ENCODE results near the gene KCNMA1. TPM values are rescaled to one million over a fixed set of nuclear protein-coding genes. Genes with fewer than 3 reads are reported as not detected.
A peak's percentile ranks its signal among the peaks of the same experiment; 100 is the strongest.

Gene KCNMA1
- total RNA-seq, 4 donors from 2014 or later = 4.6 to 10.5 (median 7.8) TPM

- 35% methylated on average over 1 of the region's 1 CpG for WGBS
- H3K4me3 ChIP-seq = no peak overlapping the region
- H3K36me3 ChIP-seq = no peaks in the 10 kb centered on the region
- no peak overlapping the region for H3K27ac ChIP-seq
- DNase-seq (ENCODE audit: low spot score in 2 of 2) = no peak
- TF ChIP-seq POLR2AphosphoS5 (IDR thresholded peaks at IDR 0.05) (no peak), EP300 (IDR thresholded peaks at IDR 0.05) (no peak), POLR2A (IDR thresholded peaks at IDR 0.05) (no peak)
- TF ChIP-seq, protein P1, sequence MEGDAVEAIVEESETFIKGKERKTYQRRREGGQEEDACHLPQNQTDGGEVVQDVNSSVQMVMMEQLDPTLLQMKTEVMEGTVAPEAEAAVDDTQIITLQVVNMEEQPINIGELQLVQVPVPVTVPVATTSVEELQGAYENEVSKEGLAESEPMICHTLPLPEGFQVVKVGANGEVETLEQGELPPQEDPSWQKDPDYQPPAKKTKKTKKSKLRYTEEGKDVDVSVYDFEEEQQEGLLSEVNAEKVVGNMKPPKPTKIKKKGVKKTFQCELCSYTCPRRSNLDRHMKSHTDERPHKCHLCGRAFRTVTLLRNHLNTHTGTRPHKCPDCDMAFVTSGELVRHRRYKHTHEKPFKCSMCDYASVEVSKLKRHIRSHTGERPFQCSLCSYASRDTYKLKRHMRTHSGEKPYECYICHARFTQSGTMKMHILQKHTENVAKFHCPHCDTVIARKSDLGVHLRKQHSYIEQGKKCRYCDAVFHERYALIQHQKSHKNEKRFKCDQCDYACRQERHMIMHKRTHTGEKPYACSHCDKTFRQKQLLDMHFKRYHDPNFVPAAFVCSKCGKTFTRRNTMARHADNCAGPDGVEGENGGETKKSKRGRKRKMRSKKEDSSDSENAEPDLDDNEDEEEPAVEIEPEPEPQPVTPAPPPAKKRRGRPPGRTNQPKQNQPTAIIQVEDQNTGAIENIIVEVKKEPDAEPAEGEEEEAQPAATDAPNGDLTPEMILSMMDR (IDR thresholded peaks at IDR 0.05) = no peak
- H3K9me3 ChIP-seq = no peaks in the 10 kb centered on the region
- peaks cover 14% of the 10 kb centered on the region for H3K27me3 ChIP-seq
- no peaks in the 10 kb centered on the region for H3K4me1 ChIP-seq
Measured at GRCh38 chr10:77648472-77648871, 10.9 kb upstream of the KCNMA1 start.

DNA sequence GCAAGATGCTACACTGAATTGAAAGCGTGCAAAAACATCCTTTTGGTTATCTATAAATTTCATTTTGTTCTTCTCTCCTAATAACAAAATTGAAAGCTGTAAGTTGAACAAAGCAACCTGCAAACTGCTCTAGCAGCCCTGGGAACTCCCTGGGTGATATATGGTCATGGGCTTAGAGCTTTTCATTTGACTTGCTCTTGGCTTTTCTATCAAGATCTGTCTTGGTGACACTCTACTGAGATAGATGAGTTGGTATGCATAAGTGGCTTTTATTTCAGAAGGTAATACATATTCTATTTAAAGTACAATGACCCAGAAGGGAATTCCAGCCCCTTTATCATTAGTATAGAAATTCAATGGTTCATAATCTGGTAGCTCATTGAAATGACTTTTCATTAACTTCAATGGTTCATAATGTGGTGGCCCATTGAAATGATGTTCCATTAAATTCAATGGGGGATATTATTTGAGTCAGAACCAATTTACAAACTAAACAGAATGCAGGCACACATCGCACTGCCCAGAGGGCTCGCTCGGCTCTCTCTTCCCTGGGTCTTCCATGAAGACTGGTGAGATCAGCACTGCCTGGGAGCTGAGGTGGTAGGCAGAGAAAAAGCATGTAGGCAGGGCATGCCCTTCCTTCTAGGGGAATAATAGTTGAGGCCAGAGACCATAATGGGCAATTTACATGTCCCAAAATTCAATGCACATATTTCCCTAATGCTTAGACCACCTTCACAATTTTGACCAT is 10.1 kb upstream of the KCNMA1 start:
- TF ChIP-seq, protein P1 (IDR thresholded peaks at IDR 0.05) = no peak
- no peak for TF ChIP-seq POLR2A (IDR thresholded peaks at IDR 0.05)
- TF ChIP-seq EP300 (IDR thresholded peaks at IDR 0.05) = no peak
- TF ChIP-seq POLR2AphosphoS5 (IDR thresholded peaks at IDR 0.05) = no peak
- no peaks in the 10 kb centered on the region for H3K9me3 ChIP-seq
- WGBS = 96% methylated on average over 4 of the region's 4 CpGs

DNA sequence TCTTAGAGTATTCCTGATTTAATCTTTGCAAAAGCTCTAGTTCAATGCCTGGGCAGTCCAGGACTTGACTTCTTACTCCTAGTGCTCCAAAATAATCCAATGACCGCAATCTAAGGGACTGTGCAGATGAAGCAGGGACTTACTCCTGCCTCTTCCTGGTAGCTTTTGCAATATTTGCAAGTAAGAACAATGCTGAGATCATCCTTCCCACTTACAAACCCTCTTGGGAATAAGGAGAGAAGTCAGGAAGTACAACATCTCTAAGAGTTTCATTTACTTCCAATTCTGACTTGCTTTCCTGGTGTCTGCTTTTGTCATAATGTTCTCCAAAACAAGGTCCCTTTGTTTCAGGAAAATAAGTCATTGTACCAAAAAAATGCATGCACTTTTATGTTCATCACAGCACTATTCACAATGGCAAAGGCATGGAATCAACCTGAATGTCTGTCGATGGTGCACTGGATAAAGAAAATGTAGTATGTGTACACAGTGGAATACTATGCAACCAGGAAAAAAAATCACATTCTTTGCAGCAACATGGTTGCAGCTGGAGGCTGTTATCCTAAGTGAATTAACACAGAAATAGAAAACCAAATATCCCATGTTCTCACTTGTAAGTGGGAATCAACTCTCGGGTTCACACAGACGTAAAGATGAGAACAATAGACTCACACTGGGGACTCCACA is 7.1 kb upstream of the KCNMA1 start:
- Histone ChIP-seq H3K4me3 (no peak overlapping the region), H3K27me3 (peaks cover 21% of the 10 kb centered on the region), H3K27ac (no peak overlapping the region), H3K9me3 (no peaks in the 10 kb centered on the region), H3K4me1 (peaks cover 4% of the 10 kb centered on the region), H3K36me3 (no peaks in the 10 kb centered on the region)
- 95% methylated on average over 4 of the region's 4 CpGs for WGBS
- DNase-seq (ENCODE audit: low spot score in 2 of 2) = no peak
- TF ChIP-seq EP300 (IDR thresholded peaks at IDR 0.05) (no peak), POLR2A (IDR thresholded peaks at IDR 0.05) (no peak), POLR2AphosphoS5 (IDR thresholded peaks at IDR 0.05) (no peak)
- TF ChIP-seq, protein P1 (IDR thresholded peaks at IDR 0.05) = no peak

More for the DNA sequence above, 10.1 kb upstream of the KCNMA1 start:
- no peaks in the 10 kb centered on the region for H3K36me3 ChIP-seq
- no peaks in the 10 kb centered on the region for H3K4me1 ChIP-seq
- DNase-seq (ENCODE audit: low spot score in 2 of 2) = no peak
- peaks cover 14% of the 10 kb centered on the region for H3K27me3 ChIP-seq
- no peak overlapping the region for H3K27ac ChIP-seq
- no peak overlapping the region for H3K4me3 ChIP-seq

DNA sequence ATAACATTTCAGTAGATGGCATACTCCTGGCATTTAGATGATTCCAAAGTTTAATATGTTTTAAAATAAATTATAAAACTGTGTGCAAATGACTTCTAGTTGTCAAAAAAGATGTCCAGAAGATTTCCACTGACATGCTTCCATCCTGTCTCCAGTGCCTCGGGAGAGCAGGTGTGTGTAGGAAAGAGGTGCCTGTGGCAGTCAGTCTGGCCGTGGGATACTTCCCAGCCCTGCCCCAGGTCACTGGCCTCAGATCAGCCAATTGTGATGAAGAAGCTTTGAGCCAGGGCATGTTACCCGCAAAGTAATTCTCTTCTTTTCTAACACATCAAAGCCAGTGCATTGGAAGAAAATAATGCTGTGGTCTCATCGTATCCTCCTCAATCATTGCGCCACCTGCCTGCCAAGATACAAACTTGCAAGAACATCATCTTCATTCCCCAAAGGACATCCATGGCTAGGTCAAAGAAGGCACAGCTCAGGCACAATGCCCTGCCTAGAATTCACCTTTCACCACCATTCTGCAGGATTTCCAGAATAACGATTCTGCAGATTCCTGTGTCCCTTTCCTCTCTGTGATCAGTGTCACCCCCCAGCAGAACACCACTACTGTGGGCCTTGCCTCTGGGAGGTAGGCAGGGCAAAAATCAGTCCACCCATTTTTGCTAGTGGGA is 6.3 kb upstream of the KCNMA1 start:
- no peaks in the 10 kb centered on the region for H3K9me3 ChIP-seq
- H3K27ac ChIP-seq = no peak overlapping the region
- TF ChIP-seq EP300 (IDR thresholded peaks at IDR 0.05) = no peak
- TF ChIP-seq, protein P1 (IDR thresholded peaks at IDR 0.05) = peak in 1 of 2 donors; percentile 6
- no peak for TF ChIP-seq POLR2A (IDR thresholded peaks at IDR 0.05)
- DNase-seq (ENCODE audit: low spot score in 2 of 2) = no peak
- H3K36me3 ChIP-seq = no peaks in the 10 kb centered on the region
- no peak overlapping the region for H3K4me3 ChIP-seq
- WGBS = 37% methylated on average over 6 of the region's 6 CpGs
- H3K27me3 ChIP-seq = peaks cover 29% of the 10 kb centered on the region
- peaks cover 4% of the 10 kb centered on the region for H3K4me1 ChIP-seq
